ENCODE results near the gene WDR72.
"Not testable (repeated sequence)": the region's sequence is repeated elsewhere in the genome, so short reads cannot be mapped to it uniquely, and the experiment has no call there.

The WDR72 gene

DNA sequence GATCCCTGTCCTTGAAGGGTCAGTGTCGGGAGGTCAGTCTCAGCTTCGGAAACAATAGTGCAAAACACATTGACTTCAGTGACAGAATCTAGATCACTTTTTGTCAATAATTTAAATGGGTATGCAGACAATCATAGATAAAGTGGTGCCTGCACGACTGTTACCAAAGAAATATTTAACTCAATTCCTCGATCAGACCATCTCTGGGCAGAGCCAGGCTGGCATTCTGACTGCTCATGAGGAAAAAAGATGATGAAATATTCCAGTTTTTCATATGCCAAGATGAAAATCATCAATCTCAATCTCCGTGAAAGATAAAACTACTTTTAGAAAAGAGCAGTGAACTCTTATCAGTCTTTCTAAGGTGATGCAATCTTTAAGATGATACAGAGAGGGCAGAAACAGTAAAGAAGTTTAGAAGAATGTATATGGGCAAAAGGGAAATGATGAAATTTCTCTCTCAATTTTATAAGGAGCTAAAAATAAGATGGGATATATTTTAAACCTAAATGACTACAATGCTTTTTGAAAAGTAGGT, 169.9 kb downstream of the WDR72 start:
- no peak for DNase-seq (ENCODE audit: low read depth in 2 of 2)

DNA sequence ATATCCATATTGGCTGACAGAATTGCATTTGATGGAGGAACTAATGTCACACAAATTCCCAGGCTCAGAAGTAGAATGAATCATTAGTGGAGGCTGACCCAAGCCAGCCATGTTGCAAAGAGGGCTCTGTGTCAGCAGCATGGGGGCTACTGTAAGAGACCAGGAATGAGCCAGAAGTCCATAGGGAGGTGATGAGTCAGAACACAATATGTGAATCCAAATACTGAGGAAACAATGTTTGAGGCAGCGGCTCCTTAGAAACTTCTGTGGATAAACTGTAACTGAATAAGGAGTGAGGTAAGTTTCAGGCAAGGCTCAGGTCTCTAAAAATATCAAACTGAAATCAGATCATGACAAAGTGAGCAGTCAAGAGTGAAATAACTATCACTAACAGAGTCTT, 170.7 kb downstream of the WDR72 start:
- no peak for DNase-seq (ENCODE audit: low read depth in 2 of 2)

DNA sequence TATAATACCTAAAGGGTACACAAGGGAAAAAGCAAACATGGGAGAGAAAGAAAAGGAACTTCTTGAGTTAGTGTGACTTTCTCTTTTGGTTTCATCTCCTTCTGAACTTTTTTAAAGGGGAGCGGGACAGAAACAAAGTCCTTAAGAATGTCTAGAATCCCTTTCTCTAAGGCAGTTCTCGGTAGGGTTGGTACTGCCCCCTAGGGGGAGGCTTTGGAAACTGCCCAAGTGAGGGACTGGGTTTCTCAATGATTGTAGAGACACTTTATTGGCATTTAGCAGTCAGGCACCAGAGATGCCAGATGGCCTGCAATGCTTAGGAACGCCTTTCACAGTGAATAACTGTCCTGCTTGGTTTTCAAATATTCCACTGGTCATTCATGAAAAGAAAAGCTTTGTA, 172.7 kb downstream of the WDR72 start:
- DNase-seq (ENCODE audit: low read depth in 2 of 2) = no peak

DNA sequence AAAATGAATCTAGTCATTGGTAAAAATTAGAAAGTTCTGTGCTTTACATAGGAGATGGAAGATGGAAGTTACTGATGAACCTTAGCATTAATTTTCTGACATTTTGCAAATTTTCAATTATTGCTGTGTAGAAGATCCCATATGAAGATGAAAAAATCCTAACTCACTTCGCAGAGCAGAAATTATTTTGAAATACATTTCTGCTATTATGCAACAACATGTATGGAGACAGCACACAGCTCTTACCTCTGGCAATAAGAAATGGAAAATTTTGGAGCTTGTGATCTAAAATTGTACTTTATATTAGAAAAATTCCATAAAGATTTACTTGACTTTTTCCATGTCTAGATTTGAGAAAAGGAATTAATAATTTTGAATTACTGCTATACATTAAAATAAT, 177.9 kb downstream of the WDR72 start:
- DNase-seq (ENCODE audit: low read depth in 2 of 2) = no peak

DNA sequence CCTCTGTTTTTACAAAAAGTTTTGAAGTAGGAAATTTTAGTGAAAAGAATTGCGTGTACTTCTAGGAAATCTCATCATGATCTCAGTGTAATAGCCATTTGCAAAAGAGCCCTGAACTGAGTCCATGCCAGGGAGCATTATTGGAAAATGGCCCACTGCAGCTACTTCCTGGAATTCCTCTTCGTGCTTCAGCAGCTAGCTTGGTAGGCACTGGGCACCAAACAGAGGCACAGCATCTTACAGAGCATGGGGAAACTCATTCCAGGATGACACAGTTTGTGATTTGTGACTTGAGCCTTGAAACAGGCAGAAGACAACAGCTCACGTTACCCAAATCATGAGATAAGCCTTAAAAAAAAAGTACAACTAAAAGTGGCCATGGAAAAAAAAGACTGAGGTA, 179.1 kb downstream of the WDR72 start:
- DNase-seq (ENCODE audit: low read depth in 2 of 2) = no peak

DNA sequence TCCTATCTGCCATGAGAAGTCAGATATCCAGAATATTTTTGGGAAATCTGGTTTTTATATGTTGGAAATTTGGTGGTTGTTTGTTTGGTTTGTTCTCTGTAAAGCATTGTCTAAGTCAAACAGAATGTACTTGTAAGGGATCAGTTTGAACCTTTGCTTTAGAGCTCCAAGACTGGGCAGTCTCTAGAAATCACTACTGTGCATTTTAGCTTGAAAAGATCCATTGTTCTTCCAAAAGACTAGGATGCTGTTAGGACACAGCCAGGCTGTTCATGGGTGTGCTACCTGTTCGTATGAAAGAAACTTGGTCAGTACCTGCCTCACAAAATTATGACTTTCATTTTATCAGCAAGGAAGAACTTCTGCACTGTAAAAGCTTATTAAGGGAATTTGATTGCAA, 182.6 kb downstream of the WDR72 start:
- no peak for DNase-seq (ENCODE audit: low read depth in 2 of 2)

DNA sequence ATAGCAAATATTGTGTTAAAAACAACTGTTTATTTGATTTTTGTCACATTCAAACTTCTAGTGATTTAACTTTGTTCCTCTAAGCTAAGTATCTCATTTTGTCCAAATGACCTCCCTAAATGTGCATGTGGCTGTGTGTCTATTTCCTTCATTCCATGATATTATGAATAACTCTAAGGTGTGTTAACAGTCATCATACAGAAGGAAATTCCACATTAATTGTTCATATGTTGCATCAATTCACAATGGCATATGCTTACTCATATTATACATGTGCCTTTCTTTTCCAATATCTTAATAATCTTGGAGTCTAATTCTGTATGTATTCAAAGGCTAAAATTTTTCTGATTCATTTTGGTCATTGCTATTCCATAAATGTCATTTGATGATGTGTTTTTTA, 186.4 kb downstream of the WDR72 start:
- no peak for DNase-seq (ENCODE audit: low read depth in 2 of 2)

DNA sequence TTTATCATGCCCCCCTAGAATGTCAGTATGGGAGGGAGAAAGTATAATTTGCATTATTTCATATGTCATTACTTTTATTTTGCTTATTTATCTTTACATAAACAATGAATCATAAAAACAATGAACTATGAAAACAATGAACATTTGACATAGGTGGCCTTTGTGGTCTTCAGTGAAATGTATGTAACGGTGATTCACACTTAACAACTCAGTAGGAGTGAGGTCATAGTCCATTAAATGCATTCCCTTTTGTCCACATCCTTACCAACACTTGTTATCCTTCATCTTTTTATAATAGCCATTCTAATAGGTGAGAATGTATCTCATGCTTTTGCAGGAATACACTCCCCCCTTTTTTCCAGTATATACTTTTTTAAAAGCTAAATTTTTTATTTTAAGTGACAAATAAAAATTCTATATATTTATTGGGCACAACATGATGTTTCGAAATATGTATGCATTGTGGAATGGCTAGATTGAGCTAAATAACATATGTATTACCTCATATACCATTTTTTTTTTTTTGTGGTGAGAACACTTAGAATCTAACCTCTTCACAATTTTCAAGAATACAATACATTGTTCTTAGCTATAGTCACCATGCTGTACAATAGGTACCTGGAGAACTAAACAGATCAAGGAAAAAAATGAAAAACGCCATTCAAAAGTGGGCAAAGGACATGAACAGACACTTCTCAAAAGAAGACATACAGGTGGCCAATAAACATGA, 189.5 kb downstream of the WDR72 start:
- DNase-seq (ENCODE audit: low read depth in 2 of 2) = no peak

DNA sequence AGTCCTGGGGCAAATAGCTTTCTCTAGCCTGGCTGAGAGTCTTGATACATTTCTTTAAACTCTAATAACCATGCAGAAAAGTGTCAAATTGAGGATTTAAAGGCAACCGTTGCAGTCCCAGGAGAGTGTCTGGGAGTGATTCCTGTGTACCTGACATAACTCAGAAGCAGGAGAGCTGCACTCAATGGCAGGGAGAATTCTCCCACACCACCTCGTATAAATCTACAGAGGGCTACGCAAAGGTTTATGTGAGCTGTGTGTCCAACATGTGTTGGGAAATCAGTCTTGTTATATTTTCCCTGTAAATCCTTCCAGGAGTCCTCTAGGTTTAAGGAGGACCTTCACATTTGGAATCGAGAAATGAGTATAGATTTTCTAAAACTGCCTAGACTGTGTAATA, 192.6 kb downstream of the WDR72 start:
- no peak for DNase-seq (ENCODE audit: low read depth in 2 of 2)

DNA sequence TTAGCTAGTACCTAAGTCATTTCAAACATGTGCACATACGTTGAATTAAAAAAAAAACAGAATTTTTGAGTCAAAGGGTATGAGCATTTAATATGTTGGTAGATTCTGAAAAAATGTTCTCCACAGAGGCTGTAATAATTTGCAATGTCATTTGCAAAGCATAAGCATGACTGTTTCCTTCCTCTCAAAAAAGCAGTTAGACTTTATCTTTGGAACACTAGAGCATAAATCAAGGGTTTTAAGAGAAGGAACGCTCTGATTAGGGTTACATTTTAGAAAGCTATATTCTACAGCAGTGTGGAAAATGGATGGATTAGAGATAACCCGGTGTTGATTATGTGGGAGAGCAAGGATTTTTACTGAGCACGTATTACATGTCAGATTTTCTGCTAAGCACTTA, 193.7 kb downstream of the WDR72 start:
- no peak for DNase-seq (ENCODE audit: low read depth in 2 of 2)

DNA sequence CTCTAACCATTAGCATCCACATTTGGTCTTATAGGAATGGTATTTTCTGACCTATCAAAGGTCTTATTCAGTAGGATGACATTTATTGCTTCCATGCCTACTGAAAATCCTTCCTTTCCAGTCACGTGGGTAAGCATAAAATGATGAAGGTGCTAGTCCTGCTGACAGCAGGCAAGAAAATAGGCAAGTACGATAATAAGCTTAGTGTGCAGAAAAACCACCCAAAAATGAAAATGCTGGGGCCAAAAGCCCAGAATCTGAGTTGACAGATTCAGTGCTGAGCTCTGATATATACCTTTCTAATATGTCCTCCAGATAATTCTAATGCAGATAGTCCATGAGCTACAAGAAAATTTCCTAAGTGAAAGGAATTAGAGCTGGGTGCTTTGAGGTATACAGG, 194.8 kb downstream of the WDR72 start:
- no peak for DNase-seq (ENCODE audit: low read depth in 2 of 2)

DNA sequence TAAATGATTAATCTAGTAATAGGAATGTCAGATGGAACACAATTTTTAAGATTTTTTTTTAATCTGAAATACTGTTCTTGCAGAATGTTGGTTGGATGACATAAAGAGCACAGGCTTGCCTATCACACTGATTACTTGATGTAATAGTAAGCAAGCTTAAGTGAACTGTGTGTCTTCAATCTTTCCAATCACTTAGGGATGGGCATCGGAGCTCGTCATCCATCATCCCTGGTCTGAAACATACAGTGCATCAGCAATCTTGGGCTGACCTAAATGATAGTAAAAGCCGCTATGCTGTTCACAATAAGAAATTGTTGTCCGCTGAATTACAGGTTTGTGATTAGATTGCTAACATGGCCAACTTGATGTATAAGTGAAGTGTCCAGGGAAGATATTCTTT, 195.8 kb downstream of the WDR72 start:
- DNase-seq (ENCODE audit: low read depth in 2 of 2) = no peak

DNA sequence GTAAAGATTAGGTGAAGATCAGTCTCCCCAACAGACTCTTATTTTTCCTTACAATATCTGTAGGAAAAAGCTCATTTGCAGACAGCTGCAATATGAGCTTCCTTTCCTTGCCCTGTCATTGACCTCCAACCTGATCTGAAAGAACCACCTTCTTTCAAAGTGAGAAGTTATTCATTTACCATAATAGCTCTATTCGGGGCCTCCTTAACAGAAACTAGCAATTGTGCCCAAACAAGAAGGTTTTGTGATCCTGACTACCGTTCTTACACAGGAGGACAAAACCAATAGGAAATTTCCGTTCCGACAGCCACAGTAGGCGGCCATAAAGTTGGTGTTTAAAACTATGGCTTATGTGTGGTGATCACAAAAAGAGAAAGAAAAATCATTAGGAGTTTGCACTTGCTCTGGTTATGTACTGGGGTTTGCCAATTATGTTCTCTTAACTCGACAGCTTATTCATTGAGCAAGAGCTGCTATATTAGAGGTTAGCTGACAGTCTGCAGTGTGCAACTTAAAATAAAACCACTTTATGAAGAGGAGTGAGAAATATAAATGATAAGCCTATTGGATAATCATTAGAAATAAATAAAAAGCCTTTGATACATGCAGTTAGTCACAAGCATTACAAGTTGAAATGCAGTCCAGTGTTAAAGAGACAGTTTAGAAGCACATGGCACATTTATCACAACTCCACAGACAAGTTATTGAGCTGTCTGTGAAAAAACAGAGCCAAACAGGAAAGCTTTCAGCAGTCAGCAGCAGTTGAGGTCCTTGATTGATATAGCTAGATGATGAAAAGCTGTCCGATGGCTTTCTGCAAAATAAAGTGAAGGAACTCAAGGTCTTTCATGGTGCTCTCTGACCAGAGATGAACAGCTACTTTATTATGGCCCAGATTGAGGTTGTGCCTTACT, 199.8 kb downstream of the WDR72 start:
- no peak for DNase-seq (ENCODE audit: low read depth in 2 of 2)

DNA sequence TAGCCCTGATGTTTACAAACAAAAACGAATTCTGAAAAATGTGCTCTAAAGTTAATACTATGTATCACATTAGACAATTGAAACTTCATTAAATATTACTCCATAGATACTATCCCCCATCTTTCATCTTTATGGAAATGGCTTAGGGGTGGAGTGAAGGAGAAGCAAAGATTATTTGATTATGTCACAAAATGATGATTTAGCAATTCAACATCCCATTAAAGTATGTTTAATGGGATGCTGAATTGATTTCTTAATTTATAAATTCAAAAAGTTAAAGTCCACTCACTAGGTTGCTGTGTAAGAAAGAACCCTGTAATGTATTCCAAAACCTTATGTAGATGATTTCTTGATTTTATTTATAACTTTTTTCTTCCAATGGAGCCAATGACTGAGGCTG, 201.1 kb downstream of the WDR72 start:
- DNase-seq (ENCODE audit: low read depth in 2 of 2) = no peak

DNA sequence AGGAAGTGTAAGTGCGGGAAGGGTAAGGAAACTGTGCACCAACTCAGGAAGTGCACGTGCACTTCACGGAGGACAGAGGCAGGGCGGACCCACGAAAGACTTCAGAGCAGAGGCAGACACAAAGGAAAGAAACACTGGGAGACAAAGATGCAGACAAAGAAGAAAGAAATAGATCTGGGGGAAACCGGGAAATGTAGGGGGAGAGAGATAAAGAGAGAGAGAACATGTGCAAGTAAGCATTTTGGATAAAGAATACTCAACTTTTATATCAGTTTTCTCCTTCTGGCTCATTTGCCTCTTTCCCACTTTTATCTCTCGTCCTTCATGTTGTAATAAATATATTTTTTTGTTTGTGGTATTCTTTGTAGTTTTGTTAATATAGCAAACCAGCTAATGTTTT, 204.2 kb downstream of the WDR72 start:
- DNase-seq (ENCODE audit: low read depth in 2 of 2) = no peak

DNA sequence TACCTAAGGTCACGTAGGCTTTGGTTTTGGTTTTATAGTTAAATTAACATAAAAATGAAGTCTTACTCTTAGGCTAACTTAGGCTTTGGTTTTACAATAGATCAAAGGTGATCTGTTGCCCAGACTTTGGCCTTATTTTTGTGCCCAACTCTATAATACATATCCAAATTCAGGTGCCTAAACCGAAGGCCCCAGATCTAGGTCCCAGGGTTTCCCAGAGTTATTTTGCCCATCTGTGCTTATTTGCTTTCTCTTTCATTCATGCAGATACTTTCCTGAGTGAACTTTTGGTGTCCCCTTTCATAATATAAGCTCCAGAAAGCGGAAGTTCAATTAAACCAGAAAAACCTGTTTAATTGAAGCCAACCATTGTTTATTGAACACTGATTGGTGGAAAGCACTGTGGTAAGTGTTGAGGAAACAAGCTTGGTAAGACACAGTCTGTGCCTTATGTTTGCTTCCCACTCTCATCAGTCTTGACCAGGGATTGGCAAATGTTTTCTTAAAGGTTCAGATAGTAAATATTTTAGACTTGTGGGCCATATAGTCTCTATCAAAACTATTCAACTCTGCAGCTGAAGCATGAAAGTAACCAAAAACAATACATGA, 209.7 kb downstream of the WDR72 start:
- DNase-seq (ENCODE audit: low read depth in 2 of 2) = no peak

DNA sequence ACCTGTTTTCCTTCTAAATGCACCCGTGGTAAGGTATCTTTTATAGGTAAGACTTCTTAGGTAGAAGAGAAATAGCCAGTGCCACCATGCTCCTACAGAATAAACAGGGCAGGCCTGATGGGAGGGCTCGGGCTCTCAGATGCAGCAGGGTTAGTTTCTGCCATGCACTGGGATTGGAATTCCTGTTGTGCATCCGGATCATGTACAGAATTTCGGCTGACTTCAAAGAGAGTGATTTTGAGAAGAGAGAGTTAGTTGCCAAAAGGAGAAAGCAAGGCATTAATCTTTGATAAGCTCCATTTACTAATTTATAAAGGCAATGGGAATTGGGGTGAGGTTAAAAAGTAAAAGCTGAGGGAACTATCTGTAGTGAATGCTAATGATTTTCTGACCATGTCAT, 211.2 kb downstream of the WDR72 start:
- no peak for DNase-seq (ENCODE audit: low read depth in 2 of 2)

DNA sequence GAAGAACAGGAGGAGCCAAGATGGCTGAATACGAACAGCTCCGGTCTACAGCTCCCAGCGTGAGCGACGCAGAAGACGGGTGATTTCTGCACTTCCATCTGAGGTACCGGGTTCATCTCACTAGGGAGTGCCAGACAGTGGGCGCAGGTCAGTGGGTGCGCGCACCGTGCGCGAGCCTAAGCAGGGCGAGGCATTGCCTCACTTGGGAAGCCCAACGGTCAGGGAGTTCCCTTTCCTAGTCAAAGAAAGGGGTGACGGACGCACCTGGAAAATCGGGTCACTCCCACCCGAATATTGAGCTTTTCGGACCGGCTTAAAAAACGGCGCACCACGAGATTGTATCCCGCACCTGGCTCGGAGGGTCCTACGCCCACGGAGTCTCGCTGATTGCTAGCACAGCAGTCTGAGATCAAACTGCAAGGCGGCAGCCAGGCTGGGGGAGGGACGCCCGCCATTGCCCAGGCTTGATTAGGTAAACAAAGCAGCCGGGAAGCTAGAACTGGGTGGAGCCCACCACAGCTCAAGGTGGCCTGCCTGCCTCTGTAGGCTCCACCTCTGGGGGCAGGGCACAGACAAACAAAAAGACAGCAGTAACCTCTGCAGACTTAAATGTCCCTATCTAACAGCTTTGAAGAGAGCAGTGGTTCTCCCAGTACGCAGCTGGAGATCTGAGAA, 218.7 kb downstream of the WDR72 start:
- DNase-seq (ENCODE audit: low read depth in 2 of 2) = not testable (repeated sequence)

DNA sequence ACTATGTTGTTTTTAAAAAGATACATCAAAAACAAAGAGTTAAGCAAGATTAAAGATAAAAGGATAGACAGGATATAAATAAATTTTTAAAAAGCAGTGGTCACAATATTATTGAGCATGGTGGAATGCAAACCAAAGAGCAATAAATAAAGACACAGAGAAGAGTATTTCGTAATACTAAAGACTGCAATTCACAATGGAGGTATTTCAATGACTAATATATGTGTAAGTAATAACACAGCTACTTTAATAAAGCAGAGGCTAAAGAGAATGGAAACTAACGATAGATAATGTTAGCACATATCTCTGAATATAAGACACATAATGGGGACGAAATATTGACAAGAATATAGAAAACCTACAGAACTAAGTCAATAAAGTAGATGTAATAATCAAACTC, 219.6 kb downstream of the WDR72 start:
- DNase-seq (ENCODE audit: low read depth in 2 of 2) = no peak

DNA sequence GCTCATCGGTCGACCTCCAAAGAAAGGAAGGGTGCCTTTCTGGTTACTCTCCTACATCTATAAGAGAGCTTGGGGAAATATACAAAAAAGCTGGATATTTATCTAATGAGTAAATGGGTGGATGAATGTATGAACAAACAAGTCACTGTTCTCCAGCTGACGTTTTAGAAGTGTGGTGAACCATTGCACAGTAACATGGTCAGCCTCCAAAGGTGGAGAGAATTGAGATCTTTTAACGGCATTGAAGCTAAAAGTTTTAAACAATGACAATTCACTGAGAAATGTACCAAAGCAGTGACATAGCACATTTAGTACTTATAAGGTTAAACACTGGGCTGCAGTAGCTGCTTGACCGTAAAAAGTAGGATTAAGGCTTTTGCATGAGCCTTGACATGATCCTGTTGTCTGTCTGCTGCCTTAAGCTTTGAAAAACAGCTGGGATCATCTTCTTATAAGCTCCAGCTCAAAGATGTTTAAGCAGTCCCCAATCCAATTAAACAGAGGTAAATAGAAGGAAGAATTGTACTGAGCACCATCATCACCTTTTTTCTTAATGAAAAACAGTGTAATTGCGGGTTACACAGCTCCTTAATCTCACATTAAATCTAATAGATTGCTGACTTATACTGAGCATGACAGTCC, 222.9 kb downstream of the WDR72 start:
- DNase-seq (ENCODE audit: low read depth in 2 of 2) = no peak

DNA sequence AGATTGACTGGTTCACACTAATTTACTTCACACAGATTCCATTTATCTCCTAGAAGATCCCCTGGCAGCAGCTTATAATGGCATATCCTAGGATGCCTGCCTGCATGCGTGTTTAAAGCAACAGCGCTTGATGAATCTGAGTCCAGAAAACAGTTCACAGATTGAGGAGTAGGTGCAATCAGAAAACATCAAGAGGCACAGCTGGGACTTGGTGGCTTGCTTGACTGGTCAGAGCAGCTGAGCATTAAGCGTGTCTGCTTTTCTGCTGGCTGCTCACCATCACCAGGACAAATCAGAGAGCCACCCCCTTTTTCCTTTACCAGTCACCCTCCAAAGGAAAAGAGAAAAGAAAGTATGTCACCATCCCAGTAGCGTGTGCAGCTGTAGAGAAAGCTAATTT, 223.6 kb downstream of the WDR72 start:
- DNase-seq (ENCODE audit: low read depth in 2 of 2) = no peak

Measured in stimulated activated CD8-positive, alpha-beta memory T cell treated with anti-CD3 and anti-CD28 coated beads, Interleukin-2, amount 100 ng/mL, for 1 hour (primary cell).